Activated CD4-positive, CD25-positive, alpha-beta regulatory T cell treated with anti-CD3 and anti-CD28 coated beads, Interleukin-2, amount 50 U/mL, for 16 hours (primary cell): Measurements from ENCODE around the gene FOXP2.
"Not testable (repeated sequence)": the region's sequence is repeated elsewhere in the genome, so short reads cannot be mapped to it uniquely, and the experiment has no call there.

Source experiments
- DNase-seq: peaks from one replicate; pipeline ENCODE4 v3.0.0-alpha.2; 2020; ENCODE audit warnings: low read depth, low spot score

The FOXP2 gene

GRCh38 chr7:114414156-114415063, at the start of gene FOXP2:
Gene FOXP2 (plus strand): TSS chr7:114414815. CDS start chr7:114426512, 11,697 bp downstream.
- no peak for DNase-seq

- DNase-seq, result no peak
These were observed 48.8 kb upstream of the FOXP2 start for GRCh38 chr7:114365791-114366190.

DNA sequence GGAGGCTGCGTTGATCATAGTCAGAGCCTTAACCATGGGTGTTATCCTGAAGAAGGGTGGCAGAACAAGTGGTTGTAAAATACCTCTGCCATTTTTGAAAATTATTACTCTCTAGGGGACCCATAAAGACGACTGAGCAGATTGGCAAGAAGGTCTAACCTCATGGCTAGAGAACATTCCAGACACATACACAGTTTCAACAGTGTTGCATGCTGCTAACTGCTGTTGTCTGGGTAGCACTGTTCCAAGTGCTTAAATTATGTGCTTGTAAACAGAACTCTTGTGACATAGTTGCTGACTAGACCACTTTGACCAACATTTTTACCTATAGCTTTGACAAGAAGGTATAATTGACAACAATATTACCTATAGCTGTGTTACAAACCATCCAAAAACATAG, 46.1 kb upstream of the FOXP2 start:
- DNase-seq, result no peak

DNA sequence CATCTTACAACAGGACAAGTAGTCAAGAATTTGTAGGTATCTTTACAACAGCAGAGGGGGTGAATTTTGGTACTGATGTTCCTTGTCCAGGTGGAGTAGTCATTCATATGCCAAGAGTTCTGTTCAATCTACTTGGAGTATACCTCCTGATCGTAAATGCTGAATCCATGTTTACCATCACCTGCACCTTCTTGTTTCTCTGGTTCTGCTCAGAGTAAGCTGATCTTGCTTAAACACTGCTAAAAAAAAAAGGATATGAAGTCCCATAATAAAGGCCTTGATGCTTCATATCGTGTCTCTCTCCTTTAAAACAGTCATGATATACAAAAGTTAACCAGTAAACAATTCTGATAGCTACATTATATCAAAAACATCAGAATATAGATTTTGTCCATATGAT, 45.3 kb upstream of the FOXP2 start:
- DNase-seq, result no peak

GRCh38 chr7:114372619-114373018, 42.0 kb upstream of the FOXP2 start:
- DNase-seq, result no peak

GRCh38 chr7:114375907-114376306, 38.7 kb upstream of the FOXP2 start:
- no peak for DNase-seq

DNA sequence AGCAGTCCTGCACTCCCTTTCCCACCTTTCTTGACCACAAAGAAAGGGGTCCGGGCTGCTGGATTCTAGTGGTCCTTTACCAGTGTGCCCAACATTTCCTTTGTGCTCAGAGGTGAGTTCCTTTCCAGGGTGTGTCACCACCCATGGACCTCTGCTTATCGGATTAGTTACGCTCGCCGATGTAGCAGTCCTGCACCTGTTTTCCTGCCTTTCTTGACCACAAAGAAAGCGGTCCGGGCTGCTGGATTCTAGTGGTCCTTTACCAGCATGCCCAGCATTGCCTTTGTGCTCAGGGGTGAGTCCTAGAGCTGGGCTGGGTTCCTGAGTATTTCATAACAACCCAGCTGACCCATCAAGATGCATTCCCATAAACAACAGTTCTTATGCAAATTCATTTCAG, 30.7 kb upstream of the FOXP2 start:
- not testable (repeated sequence) for DNase-seq

- DNase-seq, result not testable (repeated sequence)
These were observed 30.3 kb upstream of the FOXP2 start for GRCh38 chr7:114384346-114384745.

DNA sequence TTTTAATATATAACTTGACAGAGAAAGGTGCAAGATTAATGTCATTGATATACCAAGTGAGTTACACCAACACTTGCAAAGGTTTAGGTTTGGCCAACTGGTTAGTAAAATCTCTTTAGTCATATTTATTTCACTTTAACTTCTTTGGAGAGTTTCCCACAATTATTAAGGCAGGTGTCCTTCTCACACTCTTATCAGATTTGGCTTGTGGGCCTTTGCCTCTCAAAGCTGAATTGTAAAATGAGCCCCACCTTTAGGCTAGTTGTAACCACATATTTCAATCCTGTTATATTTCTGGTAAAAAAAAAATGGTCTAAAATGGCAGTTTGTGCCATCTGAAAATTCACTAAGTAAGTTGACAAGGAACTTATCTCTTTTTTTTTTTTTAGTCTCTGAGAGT, 26.6 kb upstream of the FOXP2 start:
- no peak for DNase-seq

DNA sequence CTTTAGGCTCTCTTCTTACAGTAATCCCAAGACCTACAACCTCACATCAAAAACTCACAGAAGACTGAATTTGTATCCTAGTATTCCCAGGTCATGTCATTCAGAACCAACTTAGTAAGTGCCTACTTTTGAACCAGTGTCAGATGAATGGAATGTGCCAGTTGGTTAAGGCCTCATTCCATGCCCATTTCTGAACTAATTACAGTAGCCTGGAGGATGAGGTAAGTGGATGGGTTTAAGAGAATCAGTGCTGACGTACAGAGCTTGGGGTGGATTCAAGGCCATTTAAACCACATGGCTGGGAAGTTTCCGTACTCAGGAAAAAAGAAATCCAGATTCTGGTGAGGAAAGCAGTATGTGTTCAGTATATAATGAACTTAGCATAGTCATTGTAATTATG, 21.9 kb upstream of the FOXP2 start:
- no peak for DNase-seq

DNA sequence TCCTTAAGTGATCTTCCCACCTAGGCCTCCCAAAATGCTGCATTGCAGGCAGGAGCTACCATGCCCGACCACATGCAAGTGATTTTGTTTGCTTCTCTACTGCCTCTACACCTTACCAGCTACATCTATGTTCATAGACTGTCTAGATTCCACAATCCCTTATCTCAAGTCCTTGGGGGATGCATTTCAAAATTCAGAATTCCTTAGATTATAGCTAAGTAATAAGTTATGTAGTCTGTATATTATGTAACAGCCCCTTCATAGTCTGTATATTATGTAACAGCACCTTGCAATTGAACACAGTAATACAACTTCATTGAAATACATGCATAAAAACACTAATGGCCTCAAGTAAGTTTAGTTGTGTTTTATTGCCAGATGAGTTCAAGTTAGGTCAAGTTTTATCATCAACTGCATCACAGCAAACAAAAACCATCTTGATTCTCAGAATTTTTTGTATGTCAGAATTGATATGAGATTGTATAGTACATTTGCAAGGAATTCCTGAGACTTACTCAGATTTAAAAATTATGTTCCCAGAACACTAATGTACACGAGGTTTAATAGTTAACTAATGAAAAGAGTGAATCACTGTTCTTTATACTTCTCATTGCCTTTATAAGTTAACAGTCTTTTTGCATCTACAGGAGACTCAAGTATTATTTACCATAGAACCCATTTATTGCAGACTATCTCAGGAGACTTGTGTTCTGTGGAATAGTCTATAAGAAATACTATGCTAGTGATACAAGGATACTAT, 11.6 kb upstream of the FOXP2 start:
- DNase-seq, result no peak

GRCh38 chr7:114405427-114405826, 9.2 kb upstream of the FOXP2 start:
- DNase-seq, result no peak

- DNase-seq, result no peak
These were observed 4.9 kb upstream of the FOXP2 start for GRCh38 chr7:114409750-114410149.

- no peak for DNase-seq
These were observed 2.1 kb upstream of the FOXP2 start for GRCh38 chr7:114412548-114412947.

DNA sequence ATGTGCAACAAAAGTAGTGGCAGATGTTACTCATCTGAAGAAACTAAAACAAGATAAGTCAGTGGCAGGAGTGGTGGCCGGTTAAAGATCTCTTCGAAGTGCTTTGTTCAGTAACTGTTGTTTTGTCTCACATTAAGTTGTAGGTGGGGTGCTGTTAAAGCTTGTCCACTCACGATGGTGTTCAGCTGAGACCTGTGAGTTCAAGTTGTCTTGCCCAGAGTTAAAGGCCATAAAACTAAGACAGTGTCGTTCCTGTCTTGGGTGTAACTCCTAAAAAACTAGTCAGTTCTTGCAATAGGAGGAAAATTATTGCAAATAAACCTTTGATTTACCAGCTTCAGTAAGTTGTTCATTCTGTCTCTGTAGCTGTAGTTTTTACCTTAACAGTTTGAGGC, 857 bp upstream of the FOXP2 start:
- DNase-seq, result no peak

DNA sequence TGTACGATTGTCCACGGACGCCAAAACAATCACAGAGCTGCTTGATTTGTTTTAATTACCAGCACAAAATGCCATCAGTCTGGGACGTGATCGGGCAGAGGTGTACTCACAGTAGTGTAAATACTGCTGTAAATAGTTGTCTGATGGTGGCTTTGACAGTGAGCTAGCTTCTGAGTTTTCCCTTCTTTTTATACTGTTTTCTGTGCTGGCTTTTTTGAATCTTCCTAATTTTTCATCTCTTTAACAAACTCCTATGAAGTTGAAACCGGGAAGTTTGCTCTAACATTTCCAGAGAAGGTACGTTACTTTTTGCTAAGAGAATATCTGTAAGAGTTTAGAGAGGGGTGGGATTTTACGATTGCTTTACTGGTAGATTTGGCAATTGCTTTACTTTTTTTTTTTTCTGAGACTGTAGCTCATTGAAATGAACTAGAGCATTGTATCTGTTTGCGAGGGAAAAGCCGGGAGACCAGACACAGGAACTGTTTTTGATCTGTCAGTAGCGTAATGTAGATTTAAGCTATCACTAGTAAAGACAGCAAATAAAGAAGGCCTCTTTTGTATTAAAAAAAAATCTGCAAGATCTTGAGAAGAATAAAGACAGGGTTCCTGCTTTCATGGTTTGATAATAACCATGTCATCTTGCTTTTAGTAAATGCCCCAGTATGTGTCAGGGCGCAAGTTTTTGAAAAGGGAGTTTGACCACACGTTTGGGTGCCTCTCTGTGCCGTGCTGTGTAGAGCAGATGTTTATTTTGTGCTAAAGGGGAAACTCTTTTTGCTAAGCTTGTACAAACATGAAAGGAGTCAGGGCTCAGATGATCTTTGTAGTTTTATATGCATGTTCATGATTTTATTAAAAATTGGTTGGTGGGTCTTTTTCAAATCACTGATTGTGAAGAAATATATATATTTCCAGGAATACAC, 712 bp downstream of the FOXP2 start:
- no peak for DNase-seq

DNA sequence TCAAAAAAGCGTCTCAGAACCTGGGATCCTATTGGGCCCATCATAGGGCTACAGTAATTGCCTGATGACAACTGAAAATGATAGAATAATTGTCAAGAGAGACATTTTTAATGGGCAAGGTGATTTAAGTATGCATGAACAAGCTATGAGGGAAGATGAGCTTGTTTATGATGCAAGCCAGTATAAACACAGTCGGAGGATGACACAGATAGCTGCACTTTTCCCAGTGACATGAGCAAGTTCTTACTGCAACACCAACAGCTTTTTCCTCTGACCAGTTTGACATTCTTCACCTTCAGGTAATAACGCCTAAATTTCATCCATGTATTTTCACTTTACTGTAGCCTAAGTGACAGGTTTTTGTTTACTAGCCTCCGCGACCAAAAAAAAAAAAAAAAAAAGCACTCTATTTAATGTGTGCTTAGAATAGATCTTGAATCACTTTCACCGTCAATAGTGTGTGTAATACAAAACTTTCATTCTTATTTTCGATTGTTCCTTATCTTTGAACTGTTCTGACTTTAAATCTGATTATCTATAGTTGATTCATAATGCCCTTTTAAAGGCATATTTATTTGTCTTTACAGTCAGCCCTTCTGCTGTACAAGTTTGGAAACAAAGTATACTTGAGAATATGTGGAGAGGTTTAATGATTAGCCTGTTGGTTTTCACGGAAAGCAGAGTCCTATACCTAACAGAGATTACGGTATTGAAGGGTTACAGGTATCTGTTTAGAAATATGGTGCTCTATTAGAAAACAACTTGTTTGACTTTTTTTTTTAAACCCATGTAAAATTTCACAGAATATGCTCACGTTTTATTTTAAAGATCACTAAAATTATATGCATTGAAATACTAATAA, 1.7 kb downstream of the FOXP2 start:
- DNase-seq, result no peak

DNA sequence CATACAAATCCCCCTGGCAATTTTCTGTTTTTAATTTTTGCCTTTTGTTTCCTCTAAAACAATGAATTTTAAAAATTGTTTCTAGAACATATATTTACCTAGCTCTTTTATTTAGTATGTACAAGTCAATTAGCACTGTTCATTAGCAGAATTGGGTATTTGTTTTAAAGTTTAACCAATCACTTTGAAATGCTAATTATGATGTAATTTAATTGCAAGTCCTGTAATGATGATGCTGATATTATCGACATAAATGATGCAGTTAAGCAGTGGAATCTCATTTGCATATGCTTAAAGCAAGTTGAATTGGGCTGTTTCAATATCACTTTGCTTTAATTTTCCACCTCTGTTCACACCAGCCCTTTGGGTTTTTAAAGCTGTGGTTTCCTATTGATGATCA, 2.7 kb downstream of the FOXP2 start:
- no peak for DNase-seq

DNA sequence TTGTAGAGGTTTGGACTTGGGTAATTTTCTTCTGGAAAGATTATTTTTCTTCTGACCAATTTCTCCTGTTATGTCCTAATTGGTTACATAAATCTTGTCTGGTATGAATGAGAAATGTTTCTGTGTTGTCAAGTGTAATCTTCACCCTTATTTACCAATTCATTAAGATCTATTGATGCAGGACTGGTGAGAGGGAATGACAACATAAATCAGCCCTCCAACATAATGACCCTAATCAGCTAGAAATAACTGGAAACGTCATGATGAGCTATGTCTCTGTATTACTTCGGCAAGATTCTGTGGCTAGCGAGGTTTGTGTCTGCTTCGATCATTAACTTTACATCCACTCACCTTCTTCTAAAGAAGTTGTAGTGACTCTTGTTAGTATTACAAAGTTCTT, 3.5 kb downstream of the FOXP2 start:
- DNase-seq, result no peak

DNA sequence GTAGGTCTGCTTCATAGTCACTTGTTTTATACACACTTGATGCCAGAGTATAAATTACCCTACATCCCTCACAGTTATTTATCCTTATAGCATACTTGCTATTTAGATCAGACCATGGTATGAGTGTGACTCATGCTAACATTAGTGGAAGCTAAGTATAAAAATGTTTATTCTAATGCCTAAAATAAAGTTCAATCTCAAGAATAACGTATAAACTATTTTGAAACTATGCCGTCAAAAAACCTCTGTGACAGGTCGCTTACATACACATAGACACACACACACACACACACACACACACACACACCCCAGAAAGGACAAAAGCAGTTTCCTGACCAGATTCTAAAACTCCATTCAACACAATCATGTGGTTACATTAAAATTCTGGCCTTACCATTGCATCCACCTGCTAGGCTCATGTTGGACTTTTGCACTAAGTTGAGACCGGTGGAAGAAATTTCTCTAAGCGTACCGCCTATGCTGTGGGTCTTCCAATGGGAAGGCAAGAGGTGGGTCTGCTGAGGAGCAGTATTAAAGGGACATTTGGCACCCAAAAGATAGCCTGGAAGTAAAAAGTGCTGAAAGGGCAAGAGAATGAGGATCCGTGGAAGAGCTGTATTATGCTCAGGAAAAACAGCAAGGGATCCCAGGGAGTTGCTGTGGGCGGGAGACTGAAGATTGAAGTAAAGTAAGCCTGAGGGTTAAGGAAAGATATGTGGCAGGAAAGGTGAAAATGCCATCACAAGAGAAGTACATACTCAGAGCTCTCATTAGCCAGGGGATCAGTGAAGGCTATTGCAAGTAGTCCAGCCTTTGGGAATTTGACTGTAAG, 5.0 kb downstream of the FOXP2 start:
- DNase-seq, result no peak
